Osteoblast (primary cell): ENCODE results near the gene HNRNPU. TPM values are rescaled to one million over a fixed set of nuclear protein-coding genes. Genes with fewer than 3 reads are reported as not detected.

Experiments
- DNase-seq: peaks from one replicate; pipeline ENCODE4 v3.0.0; 2011; ENCODE audit warnings: low spot score, mixed read lengths; ENCODE audit not compliant: insufficient read length; ENCODE audit errors: missing footprints
- H2AFZ ChIP-seq: 2 replicates; pipeline ENCODE4 v1.6.0; 2011; ENCODE audit warnings: mild to moderate bottlenecking, low read length
- H3K27ac ChIP-seq: 2 replicates; pipeline ENCODE4 v1.5.1; 2011; ENCODE audit warnings: mild to moderate bottlenecking, low read depth, low read length, moderate library complexity
- H3K27me3 ChIP-seq: 2 replicates; pipeline ENCODE4 v1.6.0; 2012; ENCODE audit warnings: mild to moderate bottlenecking, control low read depth, inconsistent platforms, low read length, moderate library complexity; ENCODE audit not compliant: insufficient read depth
- H3K36me3 ChIP-seq: 2 replicates; pipeline ENCODE4 v1.5.1; 2011; ENCODE audit warnings: mild to moderate bottlenecking, low read length, control low read depth, moderate library complexity; ENCODE audit not compliant: insufficient read depth
- H3K4me1 ChIP-seq: 2 replicates; pipeline ENCODE4 v1.5.1; 2011; ENCODE audit warnings: mild to moderate bottlenecking, low read length, control low read depth, moderate library complexity; ENCODE audit not compliant: insufficient read depth
- H3K4me2 ChIP-seq: 2 replicates; pipeline ENCODE4 v1.6.0; 2011; ENCODE audit warnings: mild to moderate bottlenecking, low read length; ENCODE audit not compliant: insufficient read depth
- H3K4me3 ChIP-seq: fragments of 200-600 bp; sonication (generic); 3 replicates; pipeline ENCODE4 v1.5.1; 2012; ENCODE audit warnings: mild to moderate bottlenecking, low read length, inconsistent platforms; ENCODE audit not compliant: insufficient read depth
- H3K79me2 ChIP-seq: 2 replicates; pipeline ENCODE4 v1.6.0; 2012; ENCODE audit warnings: mild to moderate bottlenecking, low read length, control low read depth, inconsistent platforms; ENCODE audit not compliant: insufficient read depth
- H3K9me3 ChIP-seq: 2 replicates; pipeline ENCODE4 v1.5.1; 2011; ENCODE audit warnings: low read depth, low read length, control low read depth
- H4K20me1 ChIP-seq: 2 replicates; pipeline ENCODE4 v1.6.0; 2012; ENCODE audit warnings: mild to moderate bottlenecking, low read length, control low read depth; ENCODE audit not compliant: insufficient read depth
- CTCF ChIP-seq: IDR thresholded peaks from 2 replicates; pipeline ENCODE4 v1.5.1; 2011; ENCODE audit warnings: mild to moderate bottlenecking, low read depth, low read length, moderate library complexity; ENCODE audit errors: extremely low read depth
- total RNA-seq: library from RNA; depleted of rRNA; stranded (reverse); fragments of >200 nt; gene quantifications from 2 replicates; pipeline ENCODE4 v1.2.3, GENCODE V29; 2012

Gene HNRNPU
- total RNA-seq, 1 donor, result 240 TPM

GRCh38 chr1:244837597-244838258, 26.6 kb downstream of the HNRNPU start:
- Histone ChIP-seq H2AFZ (no peak overlapping the region), H3K4me2 (peak overlapping the region; percentile 100), H3K36me3 (peaks cover 37% of the 10 kb centered on the region), H4K20me1 (peaks cover 5% of the 10 kb centered on the region), H3K4me1 (peaks cover 34% of the 10 kb centered on the region), H3K27me3 (no peaks in the 10 kb centered on the region), H3K79me2 (peaks cover 57% of the 10 kb centered on the region), H3K9me3 (no peaks in the 10 kb centered on the region), H3K27ac (peak overlapping the region; percentile 65), H3K4me3 (peak overlapping the region; percentile 17)
- no peak for TF ChIP-seq CTCF
- no peak for DNase-seq

DNA sequence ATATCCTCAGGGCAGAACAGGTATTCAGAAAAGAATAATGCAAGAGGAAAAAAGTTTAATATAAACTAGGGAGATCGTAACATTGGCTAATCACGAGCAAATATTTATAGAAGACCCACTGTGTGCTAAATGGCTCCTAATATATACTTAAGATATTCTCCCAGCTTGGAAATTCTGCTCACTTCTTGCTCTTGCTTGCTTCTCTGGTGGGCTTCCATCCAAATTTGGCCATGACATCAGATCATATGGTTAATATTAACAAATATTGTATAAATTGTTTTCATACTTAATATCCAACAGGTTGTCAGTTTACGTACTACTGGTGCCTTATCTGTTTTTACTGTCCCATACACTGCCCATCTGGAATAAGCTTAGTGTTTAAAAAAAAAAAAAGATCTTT, 27.8 kb downstream of the HNRNPU start:
- Histone ChIP-seq H3K79me2 (peaks cover 46% of the 10 kb centered on the region), H3K36me3 (peaks cover 27% of the 10 kb centered on the region), H2AFZ (no peak overlapping the region), H3K4me3 (peak overlapping the region; percentile 86), H3K27me3 (no peaks in the 10 kb centered on the region), H3K9me3 (no peaks in the 10 kb centered on the region), H3K4me2 (peak overlapping the region; percentile 100), H3K4me1 (peaks cover 34% of the 10 kb centered on the region), H4K20me1 (peaks cover 5% of the 10 kb centered on the region), H3K27ac (peak overlapping the region; percentile 65)
- no peak for TF ChIP-seq CTCF
- DNase-seq, result no peak

- Histone ChIP-seq H3K4me3 (peak overlapping the region; percentile 86), H3K9me3 (no peaks in the 10 kb centered on the region), H3K4me1 (peaks cover 36% of the 10 kb centered on the region), H3K27me3 (no peaks in the 10 kb centered on the region), H3K79me2 (peaks cover 41% of the 10 kb centered on the region), H2AFZ (peak overlapping the region; percentile 39), H3K36me3 (peaks cover 23% of the 10 kb centered on the region), H3K27ac (peak overlapping the region; percentile 65), H3K4me2 (peak overlapping the region; percentile 100), H4K20me1 (peaks cover 5% of the 10 kb centered on the region)
- TF ChIP-seq CTCF, result no peak
- DNase-seq, result peak; percentile 83
Measured at GRCh38 chr1:244836135-244836521, 28.2 kb downstream of the HNRNPU start.

GRCh38 chr1:244835276-244836134, 28.8 kb downstream of the HNRNPU start, which contains the start of gene COX20:
TSS of gene COX20 (plus strand) at chr1:244835658. CDS start at chr1:244835715, 57 bp downstream.
- TF ChIP-seq CTCF, result no peak
- H3K4me3 ChIP-seq, result peak within 1 kb of the TSS; percentile 86
- peak within 1 kb of the TSS; percentile 100 for H3K4me2 ChIP-seq
- H3K9me3 ChIP-seq, result no peaks in the 10 kb centered on the region
- peaks cover 18% of the 10 kb centered on the region for H3K36me3 ChIP-seq
- DNase-seq, result peak; percentile 95
- peaks cover 42% of the 10 kb centered on the region for H3K4me1 ChIP-seq
- peak within 1 kb of the TSS; percentile 87 for H2AFZ ChIP-seq
- peaks cover 35% of the 10 kb centered on the region for H3K79me2 ChIP-seq
- H3K27ac ChIP-seq, result peak within 1 kb of the TSS; percentile 97
- no peaks in the 10 kb centered on the region for H3K27me3 ChIP-seq
- peaks cover 5% of the 10 kb centered on the region for H4K20me1 ChIP-seq
